HepG2 (cell line): ENCODE results near the gene SLC13A3. TPM values are rescaled to one million over a fixed set of nuclear protein-coding genes. Genes with fewer than 3 reads are reported as not detected.

Source experiments
- CBFB ChIP-seq: sonication (generic); formaldehyde crosslinking; IDR thresholded peaks from 2 replicates; pipeline ENCODE4 v1.4.0; 2020; ENCODE audit warnings: missing genetic modification reagents
- GABPA ChIP-seq, 2 experiments: IDR thresholded peaks; 2 replicates each; pipeline ENCODE4 v1.6.1; 2011 to 2016; ENCODE audit warnings: low read depth in 2 of 2, low read length in 1 of 2, missing biosample characterization in 1 of 2, missing genetic modification characterization in 1 of 2
- MTA1 ChIP-seq: sonication (generic); formaldehyde crosslinking; IDR thresholded peaks from 2 replicates; pipeline ENCODE4 v1.4.0; 2020; ENCODE audit warnings: missing genetic modification reagents, mild to moderate bottlenecking, borderline replicate concordance
- ZNF34 ChIP-seq: sonication (generic); formaldehyde crosslinking; IDR thresholded peaks from 2 replicates; pipeline ENCODE4 v1.4.0; 2020; ENCODE audit warnings: mild to moderate bottlenecking, missing genetic modification reagents, borderline replicate concordance
- ZNF543 ChIP-seq: sonication (generic); formaldehyde crosslinking; IDR thresholded peaks from 2 replicates; pipeline ENCODE4 v1.4.0; 2020; ENCODE audit warnings: mild to moderate bottlenecking, missing genetic modification reagents
- ZNF724P ChIP-seq: sonication (generic); formaldehyde crosslinking; IDR thresholded peaks from 2 replicates; pipeline ENCODE4 v1.8.0; 2022; ENCODE audit warnings: missing genetic modification reagents, borderline replicate concordance
- ZNF790 ChIP-seq: sonication (generic); formaldehyde crosslinking; IDR thresholded peaks from 2 replicates; pipeline ENCODE4 v1.8.0; 2022; ENCODE audit warnings: missing genetic modification reagents, mild to moderate bottlenecking, borderline replicate concordance
- polyA plus RNA-seq, 8 experiments: library from polyadenylated mRNA; depleted of rRNA in 3 of 8; stranded (reverse) in 7 of 8; unstranded in 1 of 8; fragments of >200 nt; fragmentation: Illumina TruSeq in 4 of 8; extraction: Trizol in 4 of 8; gene quantifications; 2 replicates each; pipeline versions ENCODE4 v1.2.1 to v1.2.3, GENCODE V29; 2011 to 2016; ENCODE audit warnings: low read depth in 4 of 8, missing spikeins in 1 of 8, mixed read lengths in 1 of 8; ENCODE audit not compliant: insufficient read depth in 1 of 8
- total RNA-seq, 5 experiments: library from RNA; depleted of rRNA; stranded (reverse); fragments of >200 nt; fragmentation: Illumina TruSeq; extraction: Trizol; gene quantifications; 2 replicates each; pipeline ENCODE4 v1.2.3, GENCODE V29; 2016; ENCODE audit warnings: low read depth in 1 of 5
- TF ChIP-seq, protein P1 (sequence below): sonication (generic); formaldehyde crosslinking; IDR thresholded peaks from 2 replicates; pipeline ENCODE4 v1.5.0; 2020; ENCODE audit warnings: mild to moderate bottlenecking, missing genetic modification reagents

The SLC13A3 gene
- total and polyA plus RNA-seq, 2 of the 13 experiments (the other 11 are each of a cell fraction or from before 2014, with no cell fraction given): 66.5 to 76.0 TPM

DNA sequence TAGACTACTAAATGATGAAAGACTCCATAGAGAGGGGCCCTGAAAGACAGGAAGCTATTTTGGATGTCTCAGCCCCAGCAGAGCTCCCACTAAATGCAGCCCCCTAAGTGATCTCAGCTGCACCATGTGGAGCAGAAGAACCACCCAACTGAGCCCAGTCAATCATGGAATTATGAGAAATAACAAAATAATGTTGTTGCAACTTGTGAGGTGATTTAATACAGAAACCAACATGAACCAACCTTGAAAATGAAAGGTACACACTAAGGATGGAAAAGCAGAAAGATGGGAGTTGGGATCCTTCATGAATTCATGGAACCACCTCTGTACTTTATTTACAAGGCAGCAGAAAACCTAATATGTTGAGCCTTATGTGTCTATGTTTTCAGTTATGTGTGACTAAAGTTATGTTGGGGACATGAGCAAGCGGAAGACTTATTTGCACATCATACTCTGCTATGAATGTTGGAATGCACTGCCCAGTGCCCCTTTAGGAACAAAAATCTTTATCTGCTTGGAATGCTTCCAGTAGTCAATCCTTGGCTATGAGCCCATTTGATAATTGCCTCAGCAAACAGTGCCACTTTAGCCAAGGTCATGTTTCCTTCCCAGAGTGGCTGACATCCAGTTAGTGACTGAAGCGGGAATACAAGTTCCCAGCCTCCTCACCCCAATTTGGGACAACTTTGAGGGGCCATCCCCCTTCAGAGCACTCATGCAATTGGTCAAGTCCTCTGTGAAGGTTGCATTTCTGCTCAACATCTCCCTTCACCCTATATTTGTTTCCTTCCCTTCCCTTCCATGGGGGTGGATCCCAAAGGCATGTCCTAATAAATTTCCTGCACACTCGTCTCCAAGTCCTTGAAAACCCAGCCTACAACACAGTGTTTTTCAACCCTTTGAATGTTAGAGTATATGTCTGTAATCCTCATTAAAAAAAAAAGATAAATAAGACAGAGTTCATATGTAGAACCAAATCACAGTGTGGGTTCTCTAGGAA, 19.6 kb upstream of the SLC13A3 start (continued):
- TF ChIP-seq GABPA (IDR thresholded peaks at IDR 0.05; ENCODE audit: low read depth, low read length): no peak
- TF ChIP-seq GABPA (CRISPR knock-in tag; IDR thresholded peaks at IDR 0.05; ENCODE audit: low read depth): peak; percentile 60
- TF ChIP-seq, protein P1, sequence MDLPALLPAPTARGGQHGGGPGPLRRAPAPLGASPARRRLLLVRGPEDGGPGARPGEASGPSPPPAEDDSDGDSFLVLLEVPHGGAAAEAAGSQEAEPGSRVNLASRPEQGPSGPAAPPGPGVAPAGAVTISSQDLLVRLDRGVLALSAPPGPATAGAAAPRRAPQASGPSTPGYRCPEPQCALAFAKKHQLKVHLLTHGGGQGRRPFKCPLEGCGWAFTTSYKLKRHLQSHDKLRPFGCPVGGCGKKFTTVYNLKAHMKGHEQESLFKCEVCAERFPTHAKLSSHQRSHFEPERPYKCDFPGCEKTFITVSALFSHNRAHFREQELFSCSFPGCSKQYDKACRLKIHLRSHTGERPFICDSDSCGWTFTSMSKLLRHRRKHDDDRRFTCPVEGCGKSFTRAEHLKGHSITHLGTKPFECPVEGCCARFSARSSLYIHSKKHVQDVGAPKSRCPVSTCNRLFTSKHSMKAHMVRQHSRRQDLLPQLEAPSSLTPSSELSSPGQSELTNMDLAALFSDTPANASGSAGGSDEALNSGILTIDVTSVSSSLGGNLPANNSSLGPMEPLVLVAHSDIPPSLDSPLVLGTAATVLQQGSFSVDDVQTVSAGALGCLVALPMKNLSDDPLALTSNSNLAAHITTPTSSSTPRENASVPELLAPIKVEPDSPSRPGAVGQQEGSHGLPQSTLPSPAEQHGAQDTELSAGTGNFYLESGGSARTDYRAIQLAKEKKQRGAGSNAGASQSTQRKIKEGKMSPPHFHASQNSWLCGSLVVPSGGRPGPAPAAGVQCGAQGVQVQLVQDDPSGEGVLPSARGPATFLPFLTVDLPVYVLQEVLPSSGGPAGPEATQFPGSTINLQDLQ (CRISPR knock-in tag): 0 out of 2 replicates have a peak, but pooled peaks have one; percentile 48
- peak; percentile 48; the same call in 1 of the 2 replicates for TF ChIP-seq ZNF543 (CRISPR knock-in tag)
- peak; percentile 61; the same call in 1 of the 2 replicates for TF ChIP-seq CBFB
- TF ChIP-seq ZNF790 (CRISPR knock-in tag): no peak
- TF ChIP-seq ZNF724P (CRISPR knock-in tag): 0 out of 2 replicates have a peak, but pooled peaks have one; percentile 82
- no peak for TF ChIP-seq ZNF34 (CRISPR knock-in tag)
- TF ChIP-seq MTA1 (CRISPR knock-in tag): peak; percentile 76; the same call in 1 of the 2 replicates
- TF ChIP-seq, all 625 proteins: peak for 293
